HEK293T (cell line): ENCODE data around the gene MXRA7.

Experiments
- BHLHE40 ChIP-seq: fragments of 450-650 bp; IDR thresholded peaks from 2 replicates; pipeline ENCODE4 v1.6.1; 2016; ENCODE audit warnings: mild to moderate bottlenecking, moderate library complexity, borderline replicate concordance
- CTBP1 ChIP-seq: fragments of 450-650 bp; IDR thresholded peaks from 2 replicates; pipeline ENCODE4 v1.6.1; 2016; ENCODE audit warnings: borderline replicate concordance
- FOXM1 ChIP-seq: fragments of 450-650 bp; IDR thresholded peaks from 2 replicates; pipeline ENCODE4 v1.6.1; 2017; ENCODE audit warnings: mild to moderate bottlenecking, borderline replicate concordance
- NFRKB ChIP-seq: fragments of 450-650 bp; IDR thresholded peaks from 2 replicates; pipeline ENCODE4 v1.6.1; 2016; ENCODE audit warnings: mild to moderate bottlenecking, moderate library complexity
- PKNOX1 ChIP-seq: fragments of 450-650 bp; IDR thresholded peaks from 2 replicates; pipeline ENCODE4 v1.6.1; 2016
- SP1 ChIP-seq: fragments of 450-650 bp; IDR thresholded peaks from 2 replicates; pipeline ENCODE4 v1.6.1; 2017
- TARDBP ChIP-seq: fragments of 450-650 bp; IDR thresholded peaks from 2 replicates; pipeline ENCODE4 v1.6.1; 2016

- TF ChIP-seq SP1 (no peak), NFRKB (no peak), FOXM1 (no peak), CTBP1 (no peak), PKNOX1 (peak; percentile 71), BHLHE40 (no peak), TARDBP (no peak)
These were observed 1.5 kb downstream of the MXRA7 start for GRCh38 chr17:76709077-76709950.
